MM.1S (cell line): ENCODE measurements around the gene MRPS22.

Source experiments
- CTCF ChIP-seq: fragments of 300-600 bp; sonication (generic); IDR thresholded peaks from 2 replicates; pipeline ENCODE4 v1.5.1; 2016; ENCODE audit warnings: antibody characterized with exemption, low read length, mixed read lengths
- EZH2 ChIP-seq: fragments of 300-600 bp; sonication (generic); optimal IDR thresholded peaks from 2 replicates; pipeline ENCODE3; 2017; ENCODE audit warnings: low read depth, mild to moderate bottlenecking, antibody characterized with exemption, low read length, mixed read lengths
- EZH2phosphoT487 ChIP-seq: fragments of 300-600 bp; sonication (generic); IDR thresholded peaks from 2 replicates; pipeline ENCODE4 v1.6.1; 2018; ENCODE audit warnings: antibody characterized with exemption, low read length

DNA sequence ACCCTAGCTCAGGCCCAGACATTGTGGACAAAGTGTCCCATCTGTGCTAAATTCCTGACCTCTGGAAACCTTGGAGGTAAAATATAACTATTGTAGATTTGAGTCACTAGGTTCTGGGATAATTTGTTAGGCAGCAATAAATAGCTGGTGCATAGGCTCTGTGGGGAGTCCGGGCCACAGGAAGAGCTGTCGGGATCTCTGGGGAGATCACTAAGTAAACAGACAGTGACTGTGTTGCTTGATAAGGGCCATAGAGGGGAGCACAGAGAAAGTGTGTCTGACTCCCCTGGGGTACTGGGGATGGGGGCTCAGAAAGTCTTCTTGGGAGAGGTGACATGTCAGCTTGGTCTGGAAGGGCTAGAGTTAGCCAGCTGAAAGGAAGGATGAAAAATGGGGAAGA is 37.7 kb upstream of the MRPS22 start:
- TF ChIP-seq CTCF (no peak), EZH2phosphoT487 (no peak), EZH2 (no peak)
